Kidney epithelial cell (primary cell): ENCODE measurements around the gene PRX. TPM values are rescaled to one million over a fixed set of nuclear protein-coding genes. Genes with fewer than 3 reads are reported as not detected.
"Not testable (repeated sequence)": the region's sequence is repeated elsewhere in the genome, so short reads cannot be mapped to it uniquely, and the experiment has no call there.

ENCODE experiments used
- DNase-seq: peaks from one replicate; pipeline ENCODE4 v3.0.0-alpha.2; 2010; ENCODE audit warnings: low read depth
- H3K27me3 ChIP-seq: 2 replicates; pipeline ENCODE4 v1.6.0; 2011; ENCODE audit warnings: low read length; ENCODE audit not compliant: control insufficient read depth, insufficient read depth
- H3K36me3 ChIP-seq: 2 replicates; pipeline ENCODE4 v1.5.1; 2011; ENCODE audit warnings: low read length; ENCODE audit not compliant: control insufficient read depth, insufficient read depth
- H3K4me3 ChIP-seq: 2 replicates; pipeline ENCODE4 v1.5.1; 2011; ENCODE audit warnings: low read depth, mild to moderate bottlenecking, control low read depth, low read length
- CTCF ChIP-seq: IDR thresholded peaks from 2 replicates; pipeline ENCODE4 v1.5.1; 2011; ENCODE audit warnings: mild to moderate bottlenecking, moderate library complexity, low read length, control low read depth, inconsistent platforms; ENCODE audit not compliant: insufficient read depth, poor library complexity, severe bottlenecking
- total RNA-seq: library from RNA; depleted of rRNA; stranded (reverse); fragments of >200 nt; gene quantifications from 2 replicates; pipeline ENCODE4 v1.2.3, GENCODE V29; 2015

Gene PRX
- total RNA-seq, 1 donor from 2014 or later, result 2.7 TPM

- no peaks in the 10 kb centered on the region for H3K27me3 ChIP-seq
- no peaks in the 10 kb centered on the region for H3K36me3 ChIP-seq
- no peak for TF ChIP-seq CTCF
- no peak for DNase-seq
- no peak overlapping the region for H3K4me3 ChIP-seq
Measured at GRCh38 chr19:40457048-40457447, 43.9 kb upstream of the PRX start.

- H3K4me3 ChIP-seq, DNase-seq, H3K36me3 ChIP-seq, H3K27me3 ChIP-seq: not testable (repeated sequence)
Measured at GRCh38 chr19:40453943-40454342, 40.8 kb upstream of the PRX start.

- TF ChIP-seq CTCF, result no peak
- H3K4me3 ChIP-seq, result no peak overlapping the region
- no peaks in the 10 kb centered on the region for H3K36me3 ChIP-seq
- no peaks in the 10 kb centered on the region for H3K27me3 ChIP-seq
- DNase-seq, result no peak
Measured at GRCh38 chr19:40453151-40453735, 40.1 kb upstream of the PRX start.

GRCh38 chr19:40452016-40452415 is 38.8 kb upstream of the PRX start:
- no peak for TF ChIP-seq CTCF
- H3K36me3 ChIP-seq, result no peaks in the 10 kb centered on the region
- H3K27me3 ChIP-seq, result no peaks in the 10 kb centered on the region
- H3K4me3 ChIP-seq, result no peak overlapping the region
- DNase-seq, result no peak

GRCh38 chr19:40450664-40451063 is 37.5 kb upstream of the PRX start:
- no peaks in the 10 kb centered on the region for H3K27me3 ChIP-seq
- no peaks in the 10 kb centered on the region for H3K36me3 ChIP-seq
- TF ChIP-seq CTCF, result no peak
- DNase-seq, result no peak
- H3K4me3 ChIP-seq, result no peak overlapping the region

GRCh38 chr19:40449506-40449905 is 36.3 kb upstream of the PRX start:
- H3K36me3 ChIP-seq, result no peaks in the 10 kb centered on the region
- H3K27me3 ChIP-seq, result no peaks in the 10 kb centered on the region
- DNase-seq, result no peak
- no peak overlapping the region for H3K4me3 ChIP-seq
- no peak for TF ChIP-seq CTCF
